ENCODE measurements around the gene PPP1R13B.
"Not testable (repeated sequence)": the region's sequence is repeated elsewhere in the genome, so short reads cannot be mapped to it uniquely, and the experiment has no call there.

The PPP1R13B gene

DNA sequence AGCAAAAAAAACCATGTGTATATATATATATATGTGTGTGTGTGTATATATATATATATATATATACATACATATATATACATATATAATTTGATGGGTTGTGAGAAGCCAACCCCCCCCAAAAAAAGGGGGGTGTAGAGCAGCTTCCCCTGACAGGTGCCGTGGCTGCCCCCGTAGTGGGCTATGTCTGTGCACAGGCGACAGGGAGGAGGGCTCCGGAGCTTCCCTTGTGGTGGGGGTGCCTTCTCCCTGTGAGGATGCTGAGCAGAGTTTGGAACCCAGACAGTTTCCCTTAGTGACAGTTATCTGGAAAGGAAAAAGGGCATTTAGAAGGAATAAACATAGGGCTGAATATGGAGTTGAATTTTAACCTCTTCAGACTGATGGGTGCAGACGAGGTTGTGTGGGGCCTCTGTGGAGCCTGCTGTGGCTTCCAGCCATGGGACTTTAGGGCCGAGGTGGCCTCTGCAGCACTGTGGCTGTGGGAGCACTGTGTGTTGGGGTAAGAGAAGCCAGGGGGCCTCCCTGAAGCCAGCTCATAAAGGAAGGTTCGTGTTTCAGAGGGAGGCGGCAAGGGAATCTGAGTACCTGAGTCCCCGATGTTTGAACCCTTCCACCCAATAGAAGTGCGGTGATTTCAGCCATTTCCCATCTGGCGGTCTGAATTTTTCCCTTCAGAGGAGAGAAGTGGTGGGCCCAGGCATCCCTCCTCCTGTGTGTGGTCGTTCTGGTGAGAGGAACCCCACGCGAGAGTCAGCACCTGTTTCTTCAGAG is 151.9 kb downstream of the PPP1R13B start:
- Histone ChIP-seq H3K4me1 (ENCODE audit: control insufficient read depth, insufficient read depth, low read length) (peaks cover 26% of the 10 kb centered on the region), H3K9ac (ENCODE audit: low read length) (no peak overlapping the region), H3K27me3 (ENCODE audit: control insufficient read depth, insufficient read depth, low read length) (no peaks in the 10 kb centered on the region), H3K27ac (ENCODE audit: low read depth, low read length) (no peak overlapping the region), H3K36me3 (ENCODE audit: control insufficient read depth, insufficient read depth, low read length) (peaks cover 18% of the 10 kb centered on the region), H3K4me3 (ENCODE audit: low read length) (no peak overlapping the region)

DNA sequence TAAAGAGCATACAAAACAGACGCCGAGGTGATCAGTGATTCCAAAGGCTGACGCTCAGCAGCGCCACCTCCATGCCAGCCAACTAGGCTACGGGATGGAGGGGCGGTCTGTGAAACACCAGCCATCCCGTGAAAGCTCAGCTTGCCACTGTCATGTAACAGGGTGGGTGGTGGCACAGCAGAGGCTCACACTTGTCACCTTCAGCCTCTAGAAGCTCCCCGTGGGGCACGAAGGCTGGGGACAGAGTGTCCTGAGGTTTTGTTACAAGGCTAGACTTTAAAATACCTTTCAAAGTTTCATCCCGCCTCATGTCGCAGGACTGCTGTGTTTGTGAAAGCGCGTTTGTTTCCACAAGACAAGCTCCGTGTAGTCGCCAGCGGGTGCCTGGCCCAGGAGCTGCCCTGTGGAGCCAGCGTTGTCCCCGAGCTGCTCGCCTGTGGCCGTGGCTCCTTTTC is 152.8 kb downstream of the PPP1R13B start:
- Histone ChIP-seq H3K4me1 (ENCODE audit: control insufficient read depth, insufficient read depth, low read length) (peaks cover 26% of the 10 kb centered on the region), H3K4me3 (ENCODE audit: low read length) (no peak overlapping the region), H3K9ac (ENCODE audit: low read length) (no peak overlapping the region), H3K27ac (ENCODE audit: low read depth, low read length) (no peak overlapping the region), H3K27me3 (ENCODE audit: control insufficient read depth, insufficient read depth, low read length) (no peaks in the 10 kb centered on the region), H3K36me3 (ENCODE audit: control insufficient read depth, insufficient read depth, low read length) (peaks cover 18% of the 10 kb centered on the region)

DNA sequence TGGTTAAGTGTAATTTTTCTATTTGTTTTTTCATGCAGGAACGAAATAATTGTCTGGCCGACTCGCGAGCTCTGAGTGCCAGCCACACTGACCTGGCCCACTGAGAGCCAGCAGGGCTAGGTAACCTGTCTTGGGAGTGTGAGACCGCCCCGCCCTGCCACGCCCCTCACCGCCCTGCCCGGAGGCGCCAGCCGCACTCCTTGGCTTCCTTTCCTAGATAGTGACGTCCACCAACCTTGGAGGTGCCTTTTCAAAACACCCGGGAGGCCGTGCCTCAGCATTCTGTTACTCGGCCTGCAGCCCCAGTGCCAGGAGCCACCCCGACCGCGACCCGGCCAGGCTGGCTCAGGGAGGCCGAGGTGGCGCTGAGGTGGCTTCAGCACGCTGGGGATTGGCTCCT is 153.9 kb downstream of the PPP1R13B start:
- Histone ChIP-seq H3K27ac (ENCODE audit: low read depth, low read length) (no peak overlapping the region), H3K4me1 (ENCODE audit: control insufficient read depth, insufficient read depth, low read length) (peaks cover 30% of the 10 kb centered on the region), H3K9ac (ENCODE audit: low read length) (no peak overlapping the region), H3K27me3 (ENCODE audit: control insufficient read depth, insufficient read depth, low read length) (no peaks in the 10 kb centered on the region), H3K36me3 (ENCODE audit: control insufficient read depth, insufficient read depth, low read length) (peaks cover 18% of the 10 kb centered on the region), H3K4me3 (ENCODE audit: low read length) (no peak overlapping the region)

DNA sequence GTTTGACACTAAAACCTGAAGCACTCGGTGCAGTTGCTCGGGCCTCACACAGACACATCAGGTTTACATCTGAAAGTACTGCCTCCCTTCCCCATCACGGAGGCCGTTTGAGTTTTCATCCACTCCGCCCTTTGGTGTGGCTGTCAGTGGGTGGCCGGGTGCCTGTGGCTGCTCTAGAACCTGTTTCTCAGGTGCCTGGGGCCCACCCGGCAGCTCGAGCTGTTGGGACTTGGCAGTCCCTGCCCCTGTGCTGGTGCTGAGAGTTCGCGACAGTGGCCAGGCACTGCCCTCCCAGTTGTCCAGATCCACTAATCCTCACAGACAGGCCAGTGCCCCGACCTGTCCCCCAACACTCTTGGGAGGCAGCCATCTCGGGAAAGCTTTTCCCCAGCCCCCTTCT is 154.5 kb downstream of the PPP1R13B start:
- Histone ChIP-seq H3K36me3 (ENCODE audit: control insufficient read depth, insufficient read depth, low read length) (peaks cover 19% of the 10 kb centered on the region), H3K4me1 (ENCODE audit: control insufficient read depth, insufficient read depth, low read length) (peaks cover 28% of the 10 kb centered on the region), H3K9ac (ENCODE audit: low read length) (no peak overlapping the region), H3K4me3 (ENCODE audit: low read length) (no peak overlapping the region), H3K27me3 (ENCODE audit: control insufficient read depth, insufficient read depth, low read length) (no peaks in the 10 kb centered on the region), H3K27ac (ENCODE audit: low read depth, low read length) (no peak overlapping the region)

DNA sequence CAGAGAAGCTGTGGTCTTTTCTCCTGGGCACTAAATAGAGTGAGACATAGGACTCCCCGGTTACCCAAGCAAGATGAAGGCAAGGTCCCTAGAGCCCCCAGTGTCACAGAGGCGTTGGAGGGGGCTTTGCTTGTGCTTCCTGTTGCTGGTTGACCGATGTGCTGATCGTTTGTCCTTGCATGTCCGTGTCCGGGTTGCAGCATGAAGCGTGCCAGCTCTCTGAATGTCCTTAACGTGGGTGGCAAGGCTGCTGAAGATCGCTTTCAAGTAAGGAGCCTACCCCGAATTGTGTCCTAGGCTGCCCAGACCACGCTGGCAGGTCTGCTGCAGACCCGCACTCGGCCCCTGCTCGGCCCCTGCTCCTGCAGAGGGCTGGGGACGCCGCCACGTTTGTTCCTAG is 155.2 kb downstream of the PPP1R13B start:
- Histone ChIP-seq H3K27me3 (ENCODE audit: control insufficient read depth, insufficient read depth, low read length) (no peaks in the 10 kb centered on the region), H3K36me3 (ENCODE audit: control insufficient read depth, insufficient read depth, low read length) (peaks cover 19% of the 10 kb centered on the region), H3K9ac (ENCODE audit: low read length) (no peak overlapping the region), H3K27ac (ENCODE audit: low read depth, low read length) (no peak overlapping the region), H3K4me1 (ENCODE audit: control insufficient read depth, insufficient read depth, low read length) (peaks cover 21% of the 10 kb centered on the region), H3K4me3 (ENCODE audit: low read length) (no peak overlapping the region)

DNA sequence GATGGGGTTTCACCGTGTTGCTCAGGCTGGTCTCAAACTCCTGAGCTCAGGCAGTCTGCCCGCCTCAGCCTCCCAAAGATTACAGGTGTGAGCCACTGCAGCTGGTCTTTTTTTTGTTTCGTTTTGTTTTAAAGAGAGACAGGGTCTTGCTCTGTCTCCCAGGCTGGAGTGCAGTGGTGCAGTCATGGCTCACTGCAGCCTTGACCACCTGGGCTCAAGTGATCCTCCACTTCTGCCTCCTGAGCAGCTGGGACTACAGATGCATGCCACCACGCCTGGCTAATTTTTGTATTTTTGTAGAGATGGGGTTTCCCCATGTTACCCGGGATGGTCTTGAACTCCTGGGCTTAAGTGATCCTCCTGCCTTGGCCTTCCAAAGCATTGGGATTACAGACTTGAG is 155.7 kb downstream of the PPP1R13B start:
- peaks cover 23% of the 10 kb centered on the region for H3K36me3 ChIP-seq (ENCODE audit: control insufficient read depth, insufficient read depth, low read length)
- H3K4me1 ChIP-seq (ENCODE audit: control insufficient read depth, insufficient read depth, low read length): peaks cover 15% of the 10 kb centered on the region
- not testable (repeated sequence) for H3K27me3 ChIP-seq (ENCODE audit: control insufficient read depth, insufficient read depth, low read length); H3K4me3 ChIP-seq (ENCODE audit: low read length); H3K27ac ChIP-seq (ENCODE audit: low read depth, low read length); H3K9ac ChIP-seq (ENCODE audit: low read length)

DNA sequence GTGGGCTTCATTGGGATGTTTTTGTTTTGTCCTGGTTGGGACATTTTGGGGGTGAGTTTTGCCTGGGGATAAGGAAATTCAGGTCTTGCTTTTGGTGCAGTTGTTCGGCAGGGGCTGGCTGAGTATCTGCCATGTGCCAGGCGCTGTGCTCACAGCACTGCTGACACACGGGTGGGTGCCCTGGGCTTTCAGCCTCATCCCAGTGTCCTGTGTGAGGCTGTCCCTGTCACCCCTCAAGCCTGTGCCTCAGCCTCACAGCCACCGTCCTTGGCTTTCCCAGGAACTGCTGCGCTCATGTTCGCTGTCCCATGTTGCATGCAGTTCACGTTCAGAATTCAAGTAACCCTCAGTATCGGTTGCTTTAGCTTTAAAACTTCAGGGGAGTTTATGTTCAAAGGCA is 157.0 kb downstream of the PPP1R13B start:
- H3K9ac ChIP-seq (ENCODE audit: low read length): no peak overlapping the region
- H3K4me3 ChIP-seq (ENCODE audit: low read length): no peak overlapping the region
- H3K36me3 ChIP-seq (ENCODE audit: control insufficient read depth, insufficient read depth, low read length): peaks cover 29% of the 10 kb centered on the region
- H3K4me1 ChIP-seq (ENCODE audit: control insufficient read depth, insufficient read depth, low read length): peaks cover 4% of the 10 kb centered on the region
- no peaks in the 10 kb centered on the region for H3K27me3 ChIP-seq (ENCODE audit: control insufficient read depth, insufficient read depth, low read length)
- no peak overlapping the region for H3K27ac ChIP-seq (ENCODE audit: low read depth, low read length)

DNA sequence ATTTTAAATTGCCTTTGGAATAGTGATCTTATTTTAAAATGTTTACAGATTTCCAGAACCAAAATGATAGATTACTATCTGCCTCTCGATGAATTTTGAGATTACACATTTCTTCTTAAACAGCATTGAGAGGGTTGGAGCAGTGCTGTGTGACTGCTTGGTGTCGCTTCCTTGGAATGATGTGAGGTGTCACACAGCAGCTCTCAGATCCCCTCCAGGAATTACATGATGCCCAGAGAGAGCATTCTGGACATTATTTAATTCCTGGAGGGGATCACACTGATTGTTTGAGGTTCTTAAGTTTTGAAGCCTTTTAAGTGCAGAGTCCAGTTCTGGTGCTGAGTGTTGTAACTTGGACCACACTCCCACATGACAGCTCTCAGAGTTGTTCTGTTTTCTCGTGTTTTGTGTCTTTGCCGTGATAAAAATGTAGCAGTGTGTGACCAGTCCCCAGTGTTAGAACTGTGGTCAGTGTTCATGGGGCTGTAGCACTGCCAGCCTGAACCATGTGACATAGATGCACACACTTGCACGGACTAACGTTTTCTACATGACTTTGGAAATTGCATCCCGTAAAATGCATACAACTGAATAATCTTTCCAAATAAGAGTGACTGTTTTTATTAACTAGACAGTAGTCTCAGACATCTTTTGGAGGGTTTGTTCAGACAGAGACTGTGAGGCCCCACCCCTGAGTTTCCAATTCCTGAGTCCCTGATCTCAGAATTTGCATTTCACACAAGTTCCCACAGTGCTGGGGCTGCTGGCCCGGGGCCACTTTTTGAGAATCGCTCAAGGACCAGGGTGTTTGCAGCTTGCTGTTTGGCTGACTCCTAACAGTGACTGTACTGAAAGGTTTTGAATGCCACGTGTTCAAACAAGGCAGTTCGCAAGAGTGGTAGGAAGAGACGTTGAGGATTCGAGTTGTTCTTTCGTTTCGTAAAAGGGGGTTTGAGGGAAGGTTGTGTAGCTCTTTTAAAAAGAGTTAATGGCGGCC is 158.2 kb downstream of the PPP1R13B start:
- Histone ChIP-seq H3K27ac (ENCODE audit: low read depth, low read length) (no peak overlapping the region), H3K27me3 (ENCODE audit: control insufficient read depth, insufficient read depth, low read length) (no peaks in the 10 kb centered on the region), H3K4me3 (ENCODE audit: low read length) (no peak overlapping the region), H3K36me3 (ENCODE audit: control insufficient read depth, insufficient read depth, low read length) (peaks cover 25% of the 10 kb centered on the region), H3K4me1 (ENCODE audit: control insufficient read depth, insufficient read depth, low read length) (peaks cover 4% of the 10 kb centered on the region), H3K9ac (ENCODE audit: low read length) (no peak overlapping the region)

DNA sequence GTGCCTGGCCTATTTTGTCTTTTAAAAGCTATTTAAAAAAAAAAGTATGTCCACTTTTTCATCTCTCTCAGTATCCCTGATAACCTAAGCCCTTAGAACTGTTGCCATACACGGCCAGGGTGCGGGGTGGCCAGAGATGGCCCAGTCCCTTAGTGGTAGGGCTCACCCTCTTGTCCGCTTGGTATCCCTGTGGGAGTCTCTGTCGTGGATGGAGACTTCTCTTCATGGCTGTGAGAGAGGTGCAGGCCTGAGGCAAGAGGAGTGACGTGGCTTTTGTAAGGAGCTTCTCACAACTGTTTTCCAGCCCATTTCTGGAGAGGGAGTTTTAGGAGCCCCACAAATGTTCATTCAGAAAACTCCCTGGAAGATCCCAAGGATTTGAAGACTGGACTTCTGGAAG is 158.9 kb downstream of the PPP1R13B start:
- H3K4me3 ChIP-seq (ENCODE audit: low read length): no peak overlapping the region
- H3K27me3 ChIP-seq (ENCODE audit: control insufficient read depth, insufficient read depth, low read length): no peaks in the 10 kb centered on the region
- H3K4me1 ChIP-seq (ENCODE audit: control insufficient read depth, insufficient read depth, low read length): peaks cover 4% of the 10 kb centered on the region
- H3K36me3 ChIP-seq (ENCODE audit: control insufficient read depth, insufficient read depth, low read length): peaks cover 25% of the 10 kb centered on the region
- no peak overlapping the region for H3K9ac ChIP-seq (ENCODE audit: low read length)
- H3K27ac ChIP-seq (ENCODE audit: low read depth, low read length): no peak overlapping the region

DNA sequence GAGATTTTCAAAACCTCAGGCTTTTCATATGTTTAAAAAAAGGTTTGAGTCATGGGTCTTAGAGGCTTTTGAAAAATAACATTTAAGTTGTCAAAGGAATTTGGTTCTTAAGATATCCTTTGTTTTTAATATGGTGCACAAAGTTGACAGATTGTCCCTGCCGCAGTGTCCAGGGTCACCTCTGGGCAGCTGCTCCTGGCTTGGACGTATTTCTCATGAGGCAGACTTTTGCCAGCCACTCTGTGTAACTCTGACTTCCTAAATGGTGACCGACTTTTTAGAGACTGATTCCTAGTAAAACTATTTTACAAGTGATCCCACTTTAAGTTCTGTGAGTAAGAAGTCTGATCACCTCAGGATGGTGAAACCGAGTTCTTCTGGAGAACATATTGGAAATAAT is 159.7 kb downstream of the PPP1R13B start:
- no peak overlapping the region for H3K27ac ChIP-seq (ENCODE audit: low read depth, low read length)
- no peak overlapping the region for H3K9ac ChIP-seq (ENCODE audit: low read length)
- H3K36me3 ChIP-seq (ENCODE audit: control insufficient read depth, insufficient read depth, low read length): peaks cover 29% of the 10 kb centered on the region
- no peak overlapping the region for H3K4me3 ChIP-seq (ENCODE audit: low read length)
- peaks cover 4% of the 10 kb centered on the region for H3K4me1 ChIP-seq (ENCODE audit: control insufficient read depth, insufficient read depth, low read length)
- H3K27me3 ChIP-seq (ENCODE audit: control insufficient read depth, insufficient read depth, low read length): no peaks in the 10 kb centered on the region

DNA sequence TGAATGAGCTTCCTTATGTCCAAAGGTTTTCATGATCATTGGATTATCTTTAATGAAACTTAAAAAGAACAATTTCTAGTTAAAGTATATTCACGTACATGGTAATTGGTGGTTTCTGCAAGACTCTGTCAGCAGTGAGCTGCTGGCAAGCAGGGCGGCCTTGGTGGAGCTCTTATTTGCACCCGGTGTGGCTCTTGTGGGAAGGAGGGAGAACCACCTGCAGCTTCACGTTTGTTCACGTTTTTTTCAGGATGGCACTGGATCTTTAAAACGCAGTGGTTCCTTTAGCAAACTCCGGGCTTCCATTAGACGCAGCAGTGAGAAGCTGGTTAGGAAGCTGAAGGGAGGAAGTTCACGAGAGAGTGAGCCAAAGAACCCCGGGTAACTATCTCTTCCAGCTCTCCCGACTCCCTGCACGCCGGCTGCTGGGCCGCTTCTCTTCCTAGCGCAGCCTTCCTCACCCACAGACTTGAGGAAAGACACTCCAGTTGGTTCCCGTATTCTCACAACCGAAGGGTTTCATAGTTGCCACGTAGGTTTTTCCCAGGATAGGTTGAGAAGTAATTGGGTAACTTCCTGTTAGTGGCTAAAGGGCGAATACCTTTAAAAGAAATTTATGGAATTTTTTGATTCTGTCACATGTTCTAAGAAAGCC is 160.4 kb downstream of the PPP1R13B start:
- H3K27me3 ChIP-seq (ENCODE audit: control insufficient read depth, insufficient read depth, low read length): no peaks in the 10 kb centered on the region
- peaks cover 4% of the 10 kb centered on the region for H3K4me1 ChIP-seq (ENCODE audit: control insufficient read depth, insufficient read depth, low read length)
- peaks cover 26% of the 10 kb centered on the region for H3K36me3 ChIP-seq (ENCODE audit: control insufficient read depth, insufficient read depth, low read length)
- no peak overlapping the region for H3K4me3 ChIP-seq (ENCODE audit: low read length)
- H3K27ac ChIP-seq (ENCODE audit: low read depth, low read length): no peak overlapping the region
- no peak overlapping the region for H3K9ac ChIP-seq (ENCODE audit: low read length)
